Naive thymus-derived CD8-positive, alpha-beta T cell (primary cell): ENCODE results near the gene NRIP2. TPM values are rescaled to one million over a fixed set of nuclear protein-coding genes. Genes with fewer than 3 reads are reported as not detected.

Source experiments
- ATAC-seq, 2 donors: fragments of 150-1000 bp; cut with Tn5 transposase in 1 of 2; sonication (Bioruptor Pico), chemical (Tn5 transposase) in 1 of 2; 1 replicate in 1 of 2; 2 replicates in 1 of 2; pipeline ENCODE4 v1.10.0; 2021; ENCODE audit warnings: mild to moderate bottlenecking in 2 of 2, moderate library complexity in 2 of 2
- POLR2A ChIA-PET: fragments of 350-600 bp; sonication (Branson Sonifier 250); formaldehyde crosslinking; loops from one replicate; lab custom pipeline; 2021; ENCODE audit warnings: antibody characterized with exemption; lab: Charles Lee
- DNase-seq, 10 donors: peaks; one replicate each; pipeline versions ENCODE4 v3.0.0 to v3.0.0-alpha.2; 2020 to 2022
- H3K27ac Mint-ChIP-seq, 10 donors: one replicate each; pipeline ENCODE4 v1.8.0; 2020 to 2022; ENCODE audit warnings: mild to moderate bottlenecking in 10 of 10, mixed read lengths in 10 of 10, moderate library complexity in 4 of 10, inconsistent platforms in 1 of 10
- H3K27me3 Mint-ChIP-seq, 5 donors: one replicate each; pipeline ENCODE4 v1.8.0; 2021 to 2022; ENCODE audit warnings: mixed read lengths in 5 of 5
- H3K36me3 Mint-ChIP-seq, 3 donors: one replicate each; pipeline ENCODE4 v1.8.0; 2020 to 2022; ENCODE audit warnings: mixed read lengths in 3 of 3, mild to moderate bottlenecking in 2 of 3, inconsistent platforms in 1 of 3
- H3K4me1 Mint-ChIP-seq, 4 donors: one replicate each; pipeline ENCODE4 v1.8.0; 2021 to 2022; ENCODE audit warnings: mixed read lengths in 4 of 4
- H3K4me3 Mint-ChIP-seq, 10 donors: one replicate each; pipeline ENCODE4 v1.8.0; 2020 to 2022; ENCODE audit warnings: mild to moderate bottlenecking in 10 of 10, mixed read lengths in 10 of 10, moderate library complexity in 6 of 10, inconsistent platforms in 1 of 10
- H3K9me3 Mint-ChIP-seq, 9 donors: one replicate each; pipeline ENCODE4 v1.8.0; 2020 to 2022; ENCODE audit warnings: mixed read lengths in 9 of 9, mild to moderate bottlenecking in 3 of 9, inconsistent platforms in 1 of 9, moderate library complexity in 1 of 9
- polyA plus RNA-seq, 3 donors: library from polyadenylated mRNA; unstranded; fragments of 300-500 nt; fragmentation: Illumina TruSeq; gene quantifications; one replicate each; pipeline ENCODE4 v1.2.3, GENCODE V29; 2021
- total RNA-seq, 8 experiments: library from RNA in 2 of 8; stranded (reverse) in 2 of 8; gene quantifications; one replicate each; pipeline ENCODE4 v1.2.3 and lab custom pipeline; 2021 to 2026

NRIP2 gene
- total and polyA plus RNA-seq, 5 experiments from 2014 or later, result 1.3 to 2.4 (median 1.6) TPM; not detected in 2

- POLR2A ChIA-PET, result no interaction called here
- Mint-ChIP-seq H3K9me3 (no peaks in the 10 kb centered on the region), H3K27me3 (no peaks in the 10 kb centered on the region), H3K36me3 (peaks cover 5 to 94% (median 16%) of the 10 kb centered on the region in 3 donors), H3K4me3 (no peak overlapping the region), H3K4me1 (peaks cover 9 to 26% (median 11%) of the 10 kb centered on the region in 4 donors), H3K27ac (peak overlapping the region in 3 of 10 donors; percentile 18 to 72 (median 52))
- no peak for ATAC-seq
- DNase-seq, result no peak
Observed at GRCh38 chr12:2820432-2820831, 14.4 kb downstream of the NRIP2 start.

GRCh38 chr12:2819810-2820209 is 15.0 kb downstream of the NRIP2 start:
- no peaks in the 10 kb centered on the region for H3K9me3 Mint-ChIP-seq
- POLR2A ChIA-PET, result no interaction called here
- H3K4me3 Mint-ChIP-seq, result no peak overlapping the region
- DNase-seq (no peak), ATAC-seq (no peak)
- H3K4me1 Mint-ChIP-seq, result peaks cover 11 to 32% (median 17%) of the 10 kb centered on the region in 4 donors
- H3K36me3 Mint-ChIP-seq, result peaks cover 5 to 93% (median 16%) of the 10 kb centered on the region in 3 donors
- peak overlapping the region in 7 of 10 donors; percentile 7 to 78 (median 38) for H3K27ac Mint-ChIP-seq
- no peaks in the 10 kb centered on the region for H3K27me3 Mint-ChIP-seq

- POLR2A ChIA-PET, result interaction anchor here (0.6 to 7.0 kb wide), 10 partner anchors 9 to 134 kb away, joined by 3 to 94 read pairs (median 4); partner anchors contain the start of genes FKBP4, FOXM1 and RHNO1
- no peaks in the 10 kb centered on the region for H3K9me3 Mint-ChIP-seq
- peak overlapping the region; percentile 94 to 100 (median 100) for H3K4me3 Mint-ChIP-seq
- H3K36me3 Mint-ChIP-seq, result peaks cover 2 to 35% (median 5%) of the 10 kb centered on the region in 3 donors
- peak overlapping the region; percentile 96 to 100 (median 100) for H3K27ac Mint-ChIP-seq
- peaks cover 13 to 49% (median 38%) of the 10 kb centered on the region in 4 donors for H3K4me1 Mint-ChIP-seq
- DNase-seq (peak in 9 of 10 donors; percentile 20 to 75 (median 37)), ATAC-seq (peak in 1 of 2 donors; percentile 17)
- H3K27me3 Mint-ChIP-seq, result no peaks in the 10 kb centered on the region
Observed at GRCh38 chr12:2813214-2814185, 21.3 kb downstream of the NRIP2 start.

- peak within 1 kb of the TSS; percentile 94 to 100 (median 100) for H3K4me3 Mint-ChIP-seq
Observed at GRCh38 chr12:2812290-2813213, 22.3 kb downstream of the NRIP2 start, which contains the start of gene ITFG2. Gene ITFG2, plus strand, starts transcription at chr12:2812668. Its CDS starts 93 bp downstream, at chr12:2812761.

GRCh38 chr12:2811801-2812200 is 23.0 kb downstream of the NRIP2 start:
- H3K4me1 Mint-ChIP-seq, result peaks cover 12 to 41% (median 32%) of the 10 kb centered on the region in 4 donors
- ATAC-seq, result no peak
- H3K9me3 Mint-ChIP-seq, result no peaks in the 10 kb centered on the region
- H3K36me3 Mint-ChIP-seq, result peaks cover 0 to 27% (median 0%) of the 10 kb centered on the region in 3 donors
- H3K27me3 Mint-ChIP-seq, result no peaks in the 10 kb centered on the region
- no peak for DNase-seq
- POLR2A ChIA-PET, result interaction anchor here (0.7 to 7.0 kb wide), 5 partner anchors 12 to 120 kb away, joined by 4 to 94 read pairs (median 5); partner anchors contain the start of gene FKBP4
- peak overlapping the region in 8 of 10 donors; percentile 20 to 100 (median 100) for H3K27ac Mint-ChIP-seq
- H3K4me3 Mint-ChIP-seq, result peak overlapping the region; percentile 45 to 100 (median 100)

More at GRCh38 chr12:2812290-2813213, 22.3 kb downstream of the NRIP2 start, which contains the start of gene ITFG2:
- ATAC-seq (peak; percentile 91 to 93), DNase-seq (peak; percentile 83 to 99 (median 96))
- H3K9me3 Mint-ChIP-seq, result no peaks in the 10 kb centered on the region
- H3K4me1 Mint-ChIP-seq, result peaks cover 12 to 44% (median 35%) of the 10 kb centered on the region in 4 donors
- H3K27me3 Mint-ChIP-seq, result no peaks in the 10 kb centered on the region
- peaks cover 0 to 32% (median 0%) of the 10 kb centered on the region in 3 donors for H3K36me3 Mint-ChIP-seq
- POLR2A ChIA-PET, result interaction anchor here (0.6 to 7.0 kb wide), 9 partner anchors 8 to 129 kb away, joined by 3 to 94 read pairs (median 5); partner anchors contain the start of genes FKBP4, FOXM1 and RHNO1
- peak within 1 kb of the TSS; percentile 96 to 100 (median 100) for H3K27ac Mint-ChIP-seq

GRCh38 chr12:2806700-2807099 is 28.1 kb downstream of the NRIP2 start:
- no peaks in the 10 kb centered on the region for H3K27me3 Mint-ChIP-seq
- H3K27ac Mint-ChIP-seq, result no peak overlapping the region
- H3K36me3 Mint-ChIP-seq, result peaks cover 0 to 52% (median 6%) of the 10 kb centered on the region in 3 donors
- peaks cover 0 to 6% (median 5%) of the 10 kb centered on the region in 4 donors for H3K4me1 Mint-ChIP-seq
- H3K9me3 Mint-ChIP-seq, result no peaks in the 10 kb centered on the region
- no peak overlapping the region for H3K4me3 Mint-ChIP-seq
- POLR2A ChIA-PET, result no interaction called here
- ATAC-seq (no peak), DNase-seq (no peak)

GRCh38 chr12:2805143-2805520 is 29.7 kb downstream of the NRIP2 start:
- peaks cover 0 to 67% (median 9%) of the 10 kb centered on the region in 3 donors for H3K36me3 Mint-ChIP-seq
- POLR2A ChIA-PET, result interaction anchor here (0.7 kb wide), 1 partner anchor 9 kb away, joined by 3 read pairs; no protein-coding TSS in a partner anchor

GRCh38 chr12:2804393-2805142 is 30.3 kb downstream of the NRIP2 start:
- Mint-ChIP-seq H3K4me3 (no peak overlapping the region), H3K4me1 (peaks cover 0 to 3% (median 0%) of the 10 kb centered on the region in 4 donors), H3K9me3 (no peaks in the 10 kb centered on the region), H3K36me3 (peaks cover 0 to 72% (median 10%) of the 10 kb centered on the region in 3 donors), H3K27ac (peak overlapping the region in 5 of 10 donors; percentile 8 to 67 (median 25)), H3K27me3 (no peaks in the 10 kb centered on the region)
- ATAC-seq (no peak), DNase-seq (no peak)
- POLR2A ChIA-PET, result interaction anchor here (0.7 to 0.8 kb wide), 2 partner anchors 8 to 9 kb away, joined by 3 read pairs; no protein-coding TSS in a partner anchor

More at GRCh38 chr12:2805143-2805520, 29.7 kb downstream of the NRIP2 start:
- ATAC-seq, result no peak
- no peaks in the 10 kb centered on the region for H3K27me3 Mint-ChIP-seq
- H3K4me3 Mint-ChIP-seq, result no peak overlapping the region
- no peak for DNase-seq
- peaks cover 0 to 3% (median under 1%) of the 10 kb centered on the region in 4 donors for H3K4me1 Mint-ChIP-seq
- H3K9me3 Mint-ChIP-seq, result no peaks in the 10 kb centered on the region
- peak overlapping the region in 8 of 10 donors; percentile 8 to 67 (median 42) for H3K27ac Mint-ChIP-seq

GRCh38 chr12:2803635-2804392 is 31.0 kb downstream of the NRIP2 start:
- H3K36me3 Mint-ChIP-seq, result peaks cover under 1 to 80% (median 10%) of the 10 kb centered on the region in 3 donors

GRCh38 chr12:2801044-2801783 is 33.6 kb downstream of the NRIP2 start:
- no peak for DNase-seq
- POLR2A ChIA-PET, result no interaction called here
- H3K4me1 Mint-ChIP-seq, result peaks cover 9 to 23% (median 14%) of the 10 kb centered on the region in 4 donors
- peak overlapping the region in 2 of 10 donors; percentile 36 to 71 for H3K27ac Mint-ChIP-seq
- no peak overlapping the region for H3K4me3 Mint-ChIP-seq
- H3K36me3 Mint-ChIP-seq, result peaks cover 5 to 91% (median 10%) of the 10 kb centered on the region in 3 donors
- no peak for ATAC-seq
- no peaks in the 10 kb centered on the region for H3K9me3 Mint-ChIP-seq
- H3K27me3 Mint-ChIP-seq, result no peaks in the 10 kb centered on the region

More at GRCh38 chr12:2803635-2804392, 31.0 kb downstream of the NRIP2 start:
- no peaks in the 10 kb centered on the region for H3K27me3 Mint-ChIP-seq
- no peak overlapping the region for H3K4me3 Mint-ChIP-seq
- H3K4me1 Mint-ChIP-seq, result peaks cover 0 to 3% (median under 1%) of the 10 kb centered on the region in 4 donors
- ATAC-seq (no peak), DNase-seq (no peak)
- POLR2A ChIA-PET, result interaction anchor here (0.7 to 0.8 kb wide), 2 partner anchors 8 to 9 kb away, joined by 3 read pairs; no protein-coding TSS in a partner anchor
- H3K27ac Mint-ChIP-seq, result peak overlapping the region in 4 of 10 donors; percentile 8 to 37 (median 20)
- H3K9me3 Mint-ChIP-seq, result no peaks in the 10 kb centered on the region
